GM19238 (cell line): Measurements from ENCODE around the gene ATXN1.
"Not testable (repeated sequence)": the region's sequence is repeated elsewhere in the genome, so short reads cannot be mapped to it uniquely, and the experiment has no call there.

Experiments
- DNase-seq: peaks from one replicate; pipeline ENCODE4 v3.0.0; 2011; ENCODE audit warnings: low spot score; ENCODE audit not compliant: insufficient read length

ATXN1 gene

DNA sequence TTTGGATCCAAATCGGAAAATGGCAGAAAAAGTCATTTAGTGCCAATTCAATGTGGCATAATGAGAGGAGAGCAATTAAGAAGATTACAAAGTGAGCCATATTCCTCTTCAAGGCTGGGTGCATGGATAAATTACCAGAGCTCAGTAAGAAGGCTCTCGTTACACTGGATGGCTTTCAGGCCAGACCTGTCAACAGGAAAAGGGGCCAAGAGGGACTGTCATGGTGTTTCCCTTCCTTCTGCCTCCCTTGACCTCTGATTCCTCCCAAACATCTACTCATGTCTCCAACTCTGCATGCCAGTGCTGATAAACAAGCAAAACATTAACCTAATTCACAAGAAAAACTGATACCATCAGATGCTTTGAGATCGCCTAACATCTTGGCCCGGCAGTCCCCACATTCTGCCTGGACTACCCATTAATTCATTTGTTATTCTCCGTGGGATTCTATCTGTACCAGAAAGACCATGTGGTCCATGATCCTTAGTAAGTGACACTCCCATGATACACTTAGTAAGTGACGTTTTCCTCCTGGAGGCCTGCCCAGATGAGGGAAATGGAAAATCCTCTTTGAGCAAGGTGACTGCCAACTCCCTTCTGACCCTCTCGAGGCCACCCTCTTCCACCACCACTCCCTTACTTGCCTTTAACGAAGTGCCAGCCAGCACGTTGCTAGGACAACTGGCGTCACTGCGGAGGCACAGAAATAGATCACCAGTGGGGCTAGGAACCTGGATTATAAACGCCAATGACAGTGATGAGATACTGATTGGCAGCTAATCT is 283.7 kb downstream of the ATXN1 start:
- DNase-seq = no peak

DNA sequence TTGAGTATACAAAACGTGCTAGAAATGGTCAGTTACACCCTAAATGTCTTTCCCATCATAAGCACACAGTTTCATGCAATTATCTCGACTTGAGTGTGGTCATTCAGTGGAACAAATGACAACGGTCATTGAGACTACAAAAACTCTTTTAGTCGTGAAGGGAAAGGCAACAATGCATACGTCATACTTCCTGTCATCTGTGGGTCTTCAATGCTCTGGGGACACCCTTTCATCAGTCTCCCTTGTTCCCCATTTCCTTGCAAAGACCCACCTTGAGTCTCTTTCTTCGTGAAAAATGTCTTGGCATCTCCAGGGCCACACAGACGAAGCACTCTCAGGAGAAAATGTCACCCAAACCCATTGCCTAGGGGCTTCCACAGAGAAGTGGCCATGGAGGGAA is 284.4 kb downstream of the ATXN1 start:
- DNase-seq = no peak

DNA sequence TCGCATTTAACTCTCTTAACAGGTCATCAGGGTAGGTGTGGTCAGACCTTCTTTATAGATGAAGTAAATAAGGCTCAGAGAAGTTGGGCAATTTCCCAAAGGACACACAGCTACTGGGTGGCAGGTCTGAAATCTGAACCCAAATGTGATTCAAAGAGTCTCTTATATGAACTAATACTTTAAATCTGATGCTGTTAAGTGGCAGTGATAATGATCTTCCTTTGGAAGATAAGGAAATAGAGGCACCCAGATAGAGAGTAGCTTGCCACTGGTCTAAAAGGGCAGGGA is 285.8 kb downstream of the ATXN1 start:
- no peak for DNase-seq

DNA sequence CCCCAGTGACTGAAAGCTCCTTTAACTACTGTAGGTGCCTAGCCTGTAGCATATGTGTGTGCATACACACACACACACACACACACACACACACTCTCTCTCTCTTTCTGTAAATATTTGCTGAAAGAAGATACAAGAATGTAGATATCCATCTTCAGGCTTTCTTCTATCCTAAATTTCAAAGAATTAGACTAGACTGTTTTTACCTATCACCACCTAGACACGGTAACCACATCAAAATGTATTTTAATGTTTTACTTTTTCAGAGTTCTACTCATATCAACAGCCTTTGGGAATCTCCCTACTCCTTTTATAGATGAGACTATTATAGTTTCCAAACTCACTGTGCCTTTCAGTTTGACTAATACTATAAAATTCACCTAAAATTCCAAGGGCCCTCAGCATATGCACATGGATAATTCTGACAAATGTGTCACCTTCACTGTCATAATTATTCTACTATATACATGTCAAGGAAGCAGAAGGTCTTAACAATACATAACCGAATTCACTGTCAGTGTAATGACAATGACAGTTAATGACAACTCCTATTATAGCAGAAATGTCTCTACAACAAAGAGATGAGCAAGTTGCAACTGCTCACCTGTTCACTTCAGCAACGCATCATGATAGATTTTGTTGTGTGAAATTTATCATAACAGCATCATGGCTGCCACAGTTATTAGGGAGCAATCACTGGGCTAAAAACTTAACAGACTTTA is 286.3 kb downstream of the ATXN1 start:
- DNase-seq = no peak

DNA sequence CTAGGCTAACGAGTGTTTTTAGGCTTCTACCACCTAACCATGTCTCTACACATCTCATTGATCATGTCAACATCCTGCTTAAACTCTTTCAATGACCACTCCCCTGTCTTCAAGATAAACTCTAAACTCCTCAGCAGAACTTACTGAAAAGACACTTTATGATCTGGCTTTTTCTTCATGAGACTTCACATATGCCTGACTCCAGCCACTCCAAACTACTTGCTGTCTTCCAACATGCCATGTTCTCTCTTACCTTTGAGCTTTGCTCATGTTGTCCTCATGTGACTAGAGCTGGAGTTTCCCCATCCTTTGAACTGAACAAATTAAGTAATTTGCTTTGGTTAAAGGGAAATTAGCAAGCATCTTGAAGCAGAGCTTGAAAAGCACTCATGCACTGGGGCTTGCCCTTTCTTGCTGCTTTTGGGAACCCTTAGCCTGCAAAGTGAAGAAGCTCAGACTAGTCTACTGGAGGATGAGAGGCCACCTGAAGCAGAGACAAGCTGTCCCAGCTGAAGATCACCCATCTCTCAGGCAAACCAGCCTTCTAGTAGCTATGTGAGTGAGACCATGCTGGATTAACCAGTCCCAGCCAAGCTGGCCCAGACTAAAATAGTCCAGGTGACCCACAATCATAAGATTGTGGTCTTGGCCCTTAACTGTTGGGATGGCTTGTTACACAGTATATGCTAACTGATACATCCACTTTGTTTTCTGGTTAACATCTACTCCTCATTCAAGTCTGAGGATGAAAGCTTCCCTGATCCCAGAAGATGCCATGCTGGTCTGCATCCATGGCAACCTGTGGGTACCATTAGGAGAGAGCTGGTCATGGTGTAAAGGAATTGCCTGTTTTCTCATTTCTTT is 287.1 kb downstream of the ATXN1 start:
- no peak for DNase-seq

DNA sequence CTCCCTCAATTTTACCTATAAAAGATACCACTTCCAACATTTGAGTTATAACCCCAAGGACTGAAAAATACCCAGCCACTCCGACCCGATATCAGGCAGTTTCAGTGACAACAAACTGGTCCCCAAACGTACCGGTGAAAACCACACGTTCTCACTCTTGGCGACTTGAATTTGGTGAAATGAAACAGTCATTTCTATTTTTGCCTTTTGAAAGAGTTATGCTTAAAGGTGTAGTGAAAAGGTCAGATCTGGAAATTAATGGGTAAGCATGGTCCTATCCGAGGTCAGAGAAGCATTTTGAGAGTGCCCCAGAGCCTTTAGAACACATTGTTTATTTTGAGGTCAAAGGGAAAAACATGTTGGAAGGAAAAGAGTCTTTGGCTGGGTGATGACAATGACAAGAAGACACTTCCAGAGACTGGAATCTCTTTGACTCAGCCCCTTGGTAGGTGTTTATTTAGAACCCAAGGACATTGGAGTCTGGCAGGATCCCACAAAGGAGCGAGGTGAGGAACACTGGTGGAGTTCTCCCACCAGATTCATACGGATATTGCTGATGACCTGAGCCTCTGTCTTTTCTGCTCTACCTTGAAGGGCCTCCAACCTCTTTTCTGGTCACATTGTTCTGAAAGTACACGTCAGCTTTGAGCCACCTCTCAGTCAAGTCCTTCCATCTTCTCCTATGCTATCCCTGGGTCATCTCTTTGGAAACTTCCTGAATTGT is 287.9 kb downstream of the ATXN1 start:
- DNase-seq = no peak

DNA sequence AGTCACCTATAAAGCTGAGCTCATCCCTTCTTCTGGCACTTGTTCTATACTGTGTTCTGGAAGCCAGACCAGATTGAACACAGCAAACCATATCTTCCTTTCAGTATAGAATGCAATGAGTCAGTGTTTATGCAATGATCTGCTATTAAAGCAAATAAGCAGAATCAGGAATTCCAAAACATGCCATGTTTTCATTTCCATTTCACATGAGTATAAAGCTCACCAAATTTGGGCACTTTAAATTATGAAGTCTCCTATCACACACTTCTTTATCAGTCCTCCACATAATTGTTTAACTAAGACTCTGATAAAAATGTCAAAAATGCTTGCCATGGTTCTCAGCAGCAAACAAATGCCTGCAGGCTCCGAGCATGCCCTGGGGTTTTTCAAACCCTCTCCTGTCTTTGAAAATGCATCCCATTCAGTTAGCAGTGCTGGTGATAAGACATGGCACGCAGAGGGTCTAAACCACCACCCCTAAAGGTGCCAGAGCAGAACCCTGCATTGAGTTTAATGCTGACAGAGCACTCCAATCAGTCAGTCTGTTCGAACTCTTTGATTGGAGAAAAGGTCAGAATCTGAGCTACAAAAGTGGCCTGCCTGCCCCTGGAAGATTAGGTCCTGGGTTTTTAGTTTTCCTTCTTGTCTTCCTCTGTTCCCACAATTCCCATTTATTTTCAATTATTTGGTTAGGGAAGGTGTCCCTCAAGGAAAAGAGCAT is 288.8 kb downstream of the ATXN1 start:
- DNase-seq = no peak

DNA sequence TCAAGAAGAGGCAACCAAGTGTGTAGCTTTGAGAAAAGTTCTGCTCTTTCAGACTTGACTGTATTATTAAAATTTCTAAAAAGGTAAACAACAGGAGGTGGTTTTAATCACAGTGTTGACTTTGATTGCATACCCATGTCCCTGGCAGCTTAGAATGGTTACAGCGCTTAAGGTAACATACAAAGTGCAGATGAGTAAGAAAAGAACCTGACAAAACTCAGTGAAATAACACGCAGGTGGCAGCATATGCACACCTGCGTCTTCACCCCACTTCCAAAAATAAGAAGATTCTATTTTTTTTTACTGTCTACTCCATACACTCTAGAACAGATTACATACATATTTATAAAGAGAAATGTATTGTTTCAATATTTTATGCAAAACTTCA is 289.4 kb downstream of the ATXN1 start:
- DNase-seq = no peak

DNA sequence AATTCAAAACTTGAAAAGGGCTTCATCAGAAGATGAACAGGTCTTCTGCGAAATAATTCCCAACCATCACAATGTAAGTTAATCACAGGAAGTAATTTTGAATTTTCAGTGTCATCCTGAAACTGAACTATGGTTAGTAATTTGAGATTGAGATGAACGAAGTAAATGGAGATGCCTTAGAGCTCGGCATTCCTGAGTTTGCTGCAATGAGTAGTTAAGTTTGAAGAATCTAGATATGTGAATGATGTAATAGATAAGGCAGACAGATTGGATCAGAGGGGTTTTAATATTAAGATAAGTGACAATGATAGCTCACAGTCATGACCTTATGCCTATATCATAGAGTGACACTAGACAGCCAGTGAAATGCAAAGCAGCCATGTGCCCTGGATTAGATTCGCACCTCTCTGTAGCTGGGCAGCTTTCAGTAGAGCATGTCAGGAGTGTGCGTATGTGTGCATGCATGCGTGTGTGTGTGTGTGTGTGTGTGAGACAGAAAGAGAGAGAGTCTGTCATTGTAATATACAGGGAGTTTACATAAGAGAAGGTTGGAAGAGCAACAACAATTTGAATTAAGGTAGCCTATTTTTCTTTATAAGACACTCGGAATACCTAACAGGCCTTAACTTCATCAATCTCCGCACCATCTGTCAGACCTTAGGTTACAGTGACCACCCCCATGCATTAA is 289.9 kb downstream of the ATXN1 start:
- no peak for DNase-seq

DNA sequence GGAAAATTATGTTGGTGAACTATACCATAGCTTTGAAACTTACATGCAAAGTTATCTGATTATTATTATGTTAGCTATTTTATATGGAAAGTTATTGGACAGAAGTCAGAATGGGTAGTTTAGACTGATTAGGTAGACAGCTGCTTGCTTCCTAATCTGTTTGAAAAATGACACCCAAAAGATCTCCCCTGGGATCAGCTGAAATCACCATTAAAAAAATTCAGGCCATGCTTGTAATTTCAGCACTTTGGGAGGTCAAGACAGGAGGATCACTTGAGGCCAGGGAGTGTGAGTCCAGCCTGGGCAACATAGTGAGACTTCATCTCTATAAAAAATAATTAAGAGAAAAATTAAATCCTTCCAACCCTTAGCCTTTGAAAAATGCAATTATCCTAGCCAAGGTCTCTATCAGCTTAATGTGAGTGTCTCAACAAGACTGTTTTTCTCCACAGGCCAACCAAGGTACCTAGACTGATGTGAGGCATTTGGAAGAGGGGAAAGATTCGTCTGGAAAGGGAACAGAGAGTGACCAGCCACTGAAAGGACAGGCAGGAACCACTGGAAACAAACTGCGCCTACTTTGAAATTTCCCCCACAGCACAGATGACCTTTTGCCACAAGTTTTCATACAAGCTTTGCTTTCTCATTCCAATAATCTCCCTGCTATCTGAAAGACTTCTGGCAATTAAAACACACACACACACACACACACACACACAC is 290.6 kb downstream of the ATXN1 start:
- DNase-seq = no peak

DNA sequence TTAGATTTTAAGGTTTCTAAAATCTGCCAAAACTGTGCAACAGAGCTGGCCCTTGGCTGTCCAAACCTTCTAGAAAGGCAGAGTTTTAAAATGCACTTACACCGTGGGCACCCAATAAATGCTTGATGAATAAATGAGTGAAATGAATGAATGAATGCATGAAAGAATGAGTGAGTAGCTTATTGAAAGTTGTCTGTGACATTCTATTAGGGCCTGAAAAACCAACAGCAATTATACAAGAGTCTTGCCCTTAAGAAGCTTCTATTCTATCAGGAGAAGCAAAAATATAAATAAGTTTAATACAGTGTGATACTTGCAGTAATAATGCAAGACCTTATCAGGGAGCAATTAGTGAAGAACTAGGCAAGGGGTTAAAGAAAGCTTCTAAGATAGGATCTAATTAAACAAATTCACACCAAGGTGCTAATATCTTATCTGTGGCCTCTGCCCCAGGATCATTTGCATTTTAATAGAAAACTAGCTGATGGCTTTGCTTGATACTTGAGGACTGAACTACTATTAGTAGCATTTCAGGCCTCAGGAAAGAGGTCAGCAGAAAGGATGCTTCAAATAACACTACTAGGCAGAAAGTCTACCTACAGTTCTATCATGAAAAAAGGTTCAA is 292.2 kb downstream of the ATXN1 start:
- DNase-seq = no peak

DNA sequence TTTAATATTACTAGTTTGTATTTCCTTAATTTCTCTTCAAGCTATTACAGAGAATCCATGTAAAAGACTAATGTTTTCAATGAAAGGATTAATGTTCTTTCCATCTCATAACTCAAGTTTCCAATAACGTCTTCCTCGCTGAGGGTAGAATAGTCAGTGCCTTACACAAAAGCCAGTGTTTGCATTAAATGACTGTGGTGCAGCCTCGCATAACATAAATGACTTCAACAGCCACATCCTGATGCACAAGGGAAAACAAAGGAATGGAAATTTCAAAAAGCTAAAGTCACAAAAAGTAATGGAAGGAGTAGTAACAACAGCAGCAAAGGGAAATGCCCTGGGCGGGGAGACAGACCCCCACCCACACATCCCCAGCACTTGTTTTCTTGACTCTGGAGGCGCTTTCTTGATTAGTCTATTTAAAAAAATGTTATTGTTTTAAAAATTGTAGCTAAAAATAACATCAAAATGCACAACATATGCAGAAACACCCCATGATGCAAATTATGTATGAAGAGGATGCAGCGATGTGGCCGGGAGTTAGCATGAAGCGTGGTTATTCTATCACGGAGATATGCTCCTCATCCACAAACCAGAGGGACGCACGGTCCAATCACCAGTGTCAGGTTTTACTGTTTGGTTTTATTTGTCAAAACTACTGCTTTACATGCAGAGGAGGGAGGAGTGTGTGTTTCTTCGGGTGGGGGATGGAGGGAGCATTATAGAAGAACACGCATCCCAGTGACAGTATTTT is 294.3 kb downstream of the ATXN1 start:
- no peak for DNase-seq

DNA sequence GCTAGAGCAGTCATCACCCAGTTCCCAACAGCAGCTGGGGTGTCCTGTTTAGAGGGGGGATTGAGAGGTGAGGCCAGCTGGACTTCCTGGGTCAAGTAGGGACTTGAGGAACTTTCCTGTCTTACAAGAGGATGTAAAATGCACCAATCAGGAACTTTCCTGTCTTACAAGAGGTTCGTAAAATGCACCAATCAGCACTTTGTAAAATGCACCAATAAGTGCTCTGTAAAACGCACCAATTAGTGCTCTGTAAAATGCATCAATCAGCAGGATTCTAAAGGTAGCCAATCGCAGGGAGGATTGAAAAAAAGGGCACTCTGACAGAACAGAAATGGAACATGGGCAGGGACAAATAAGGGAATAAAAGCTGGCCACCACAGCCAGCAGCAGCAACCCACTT is 297.2 kb downstream of the ATXN1 start:
- no peak for DNase-seq

DNA sequence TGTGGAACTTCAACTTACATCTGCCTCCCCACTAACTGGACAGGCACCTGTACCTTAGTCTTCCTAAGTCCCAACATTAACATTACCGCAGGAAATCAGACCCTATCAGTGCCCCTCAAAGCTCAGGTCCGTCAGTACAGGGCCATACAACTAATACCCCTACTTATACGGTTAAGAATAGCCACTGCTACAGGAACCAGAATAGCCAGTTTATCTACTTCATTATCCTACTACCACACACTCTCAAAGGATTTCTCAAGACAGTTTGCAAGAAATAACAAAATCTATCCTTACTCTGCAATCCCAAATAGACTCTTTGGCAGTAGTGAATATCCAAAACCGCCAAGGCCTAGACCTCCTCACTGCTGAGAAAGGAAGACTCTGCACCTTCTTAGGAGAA is 298.0 kb downstream of the ATXN1 start:
- not testable (repeated sequence) for DNase-seq

DNA sequence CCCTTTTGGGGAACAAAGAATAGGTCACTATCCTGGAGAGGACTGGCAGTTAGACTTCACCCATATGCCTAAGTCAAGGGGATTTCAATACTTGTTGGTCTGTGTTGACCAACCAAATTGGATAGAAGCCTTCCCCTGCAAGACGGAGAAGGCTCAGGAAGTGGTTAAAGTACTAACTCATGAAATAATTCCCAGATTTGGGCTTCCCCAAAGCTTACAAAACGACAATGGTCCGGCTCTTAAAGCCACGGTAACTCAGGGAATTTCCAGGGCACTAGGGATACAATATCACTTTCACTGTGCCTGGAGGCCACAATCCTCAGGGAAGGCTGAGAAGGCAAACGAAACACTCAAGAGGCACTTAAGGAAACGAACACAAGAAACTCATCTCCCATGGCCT is 299.8 kb downstream of the ATXN1 start:
- DNase-seq = no peak

DNA sequence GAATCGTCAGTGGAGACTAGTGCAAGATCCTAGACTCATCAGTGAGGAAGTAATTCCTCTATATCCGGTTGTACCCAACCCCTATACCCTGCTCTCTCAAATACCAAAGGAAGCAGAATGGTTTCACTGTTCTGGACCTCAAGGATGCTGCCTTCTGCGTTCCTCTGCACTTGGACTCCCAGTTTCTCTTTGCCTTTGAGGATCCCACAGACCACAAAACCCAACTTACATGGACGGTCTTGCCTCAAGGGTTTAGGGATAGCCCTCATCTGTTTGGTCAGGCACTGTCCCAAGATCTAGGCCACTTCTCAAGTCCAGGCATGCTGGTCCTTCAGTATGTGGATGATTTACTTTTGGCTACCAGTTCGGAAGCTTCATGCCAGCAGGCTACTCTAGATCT is 301.8 kb downstream of the ATXN1 start:
- DNase-seq = not testable (repeated sequence)

DNA sequence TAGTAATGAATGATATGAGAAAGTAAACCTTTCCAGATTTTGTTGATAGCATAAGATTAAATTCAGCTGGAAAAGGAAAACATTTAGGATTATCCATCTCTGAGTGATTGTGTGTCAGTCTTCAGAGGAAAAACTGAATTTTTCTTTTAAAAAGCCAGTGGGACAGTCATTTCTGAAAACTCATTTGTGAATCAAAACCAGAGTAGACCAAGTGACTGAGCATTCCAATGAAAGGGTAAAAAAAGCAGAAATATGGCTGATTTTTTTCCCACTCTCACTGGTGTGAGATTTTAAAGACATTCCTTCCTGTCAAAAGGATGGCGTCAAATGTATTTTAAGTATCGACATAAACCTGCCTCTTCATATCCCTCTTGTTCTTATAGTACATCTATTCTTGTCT is 308.9 kb downstream of the ATXN1 start:
- DNase-seq = no peak

DNA sequence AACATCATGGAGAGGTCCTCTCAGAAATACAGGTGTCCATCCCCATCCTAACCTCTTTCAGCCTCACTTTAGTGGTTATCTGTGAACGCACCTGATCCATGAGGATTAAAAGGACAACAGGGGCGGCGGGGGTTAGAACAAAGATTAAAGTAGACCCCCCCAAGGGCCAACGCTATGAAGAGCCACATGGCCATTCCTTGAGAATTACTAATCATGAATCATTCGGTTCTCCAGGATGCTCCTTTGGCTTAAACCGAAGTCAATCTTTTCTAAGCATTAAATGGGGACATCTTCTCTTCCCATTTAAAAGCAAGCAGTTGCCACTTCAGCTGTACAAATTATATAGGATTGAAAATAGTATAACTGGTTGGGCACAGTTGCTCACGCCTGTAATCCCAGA is 310.4 kb downstream of the ATXN1 start:
- DNase-seq = no peak

DNA sequence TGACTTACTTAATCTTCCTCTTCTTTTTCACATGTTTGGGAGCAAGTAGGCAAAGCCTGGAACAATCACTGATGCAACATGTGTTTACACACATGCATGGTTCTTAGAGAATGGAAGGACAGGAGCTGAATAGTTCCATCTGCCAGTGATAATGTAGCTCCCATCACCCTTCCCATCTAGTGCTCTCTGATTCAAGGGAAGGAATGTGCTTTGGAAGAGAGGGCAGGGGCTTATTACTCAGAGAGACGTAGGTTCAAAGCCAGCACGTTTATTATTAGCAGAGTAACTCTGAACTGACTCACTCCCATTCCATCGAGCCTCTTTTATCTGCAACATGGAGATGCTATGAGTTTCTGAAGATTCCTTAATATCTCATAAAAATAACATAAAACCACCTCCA is 311.0 kb downstream of the ATXN1 start:
- no peak for DNase-seq
